Measurements from ENCODE around the gene CCNO. TPM values are rescaled to one million over a fixed set of nuclear protein-coding genes. Genes with fewer than 3 reads are reported as not detected.

CCNO gene
- polyA plus RNA-seq, 6 donors from 2014 or later = not detected

GRCh38 chr5:55230086-55230629, 3.2 kb downstream of the CCNO start:
- no peak for DNase-seq
- no peak for ATAC-seq (ENCODE audit: low read depth in 2 of 2)
- H3K27me3 Mint-ChIP-seq = peaks cover 78 to 82% (median 81%) of the 10 kb centered on the region in 3 donors
- H3K4me3 Mint-ChIP-seq = peak overlapping the region in 2 of 8 donors; percentile 88 to 96
- no peak overlapping the region for H3K27ac Mint-ChIP-seq
- peaks cover 0 to 9% of the 10 kb centered on the region in 2 donors for H3K36me3 Mint-ChIP-seq
- H3K9me3 Mint-ChIP-seq = peaks cover 0 to 5% (median 0%) of the 10 kb centered on the region in 7 donors
- H3K4me1 Mint-ChIP-seq = peaks cover 35 to 50% (median 43%) of the 10 kb centered on the region in 3 donors

GRCh38 chr5:55227664-55228430, 5.6 kb downstream of the CCNO start:
- Mint-ChIP-seq H3K4me1 (peaks cover 36 to 54% (median 48%) of the 10 kb centered on the region in 3 donors), H3K9me3 (peaks cover 0 to 6% (median 0%) of the 10 kb centered on the region in 7 donors), H3K27ac (peak overlapping the region in 1 of 6 donors; percentile 90), H3K4me3 (peak overlapping the region; percentile 64 to 88 (median 84)), H3K27me3 (peaks cover 85 to 89% (median 87%) of the 10 kb centered on the region in 3 donors), H3K36me3 (peaks cover 0 to 9% of the 10 kb centered on the region in 2 donors)
- DNase-seq (no peak), ATAC-seq (ENCODE audit: low read depth in 2 of 2) (no peak)

GRCh38 chr5:55226934-55227663, 6.3 kb downstream of the CCNO start, which contains the start of gene MCIDAS:
MCIDAS (minus strand) TSS chr5:55227315; CDS start chr5:55227138, 177 bp downstream.
- Mint-ChIP-seq H3K4me3 (peak within 1 kb of the TSS; percentile 74 to 88 (median 84)), H3K9me3 (peaks cover 0 to 11% (median 0%) of the 10 kb centered on the region in 7 donors), H3K27ac (peak within 1 kb of the TSS in 4 of 6 donors; percentile 29 to 90 (median 74))

GRCh38 chr5:55226027-55226933, 7.1 kb downstream of the CCNO start:
- ATAC-seq (ENCODE audit: low read depth in 2 of 2) = peak; percentile 46 to 53
- H3K27ac Mint-ChIP-seq = peak overlapping the region in 3 of 6 donors; percentile 29 to 89 (median 60)
- H3K4me1 Mint-ChIP-seq = peaks cover 33 to 50% (median 44%) of the 10 kb centered on the region in 3 donors
- H3K9me3 Mint-ChIP-seq = peaks cover 0 to 12% (median 0%) of the 10 kb centered on the region in 7 donors
- peaks cover 84 to 89% (median 86%) of the 10 kb centered on the region in 3 donors for H3K27me3 Mint-ChIP-seq
- H3K36me3 Mint-ChIP-seq = no peaks in the 10 kb centered on the region
- H3K4me3 Mint-ChIP-seq = peak overlapping the region; percentile 61 to 86 (median 78)
- DNase-seq = no peak

More at GRCh38 chr5:55226934-55227663, 6.3 kb downstream of the CCNO start, which contains the start of gene MCIDAS:
- ATAC-seq (ENCODE audit: low read depth in 2 of 2) (peak; percentile 54 to 64), DNase-seq (no peak)
- Mint-ChIP-seq H3K4me1 (peaks cover 36 to 55% (median 49%) of the 10 kb centered on the region in 3 donors), H3K27me3 (peaks cover 86 to 89% (median 87%) of the 10 kb centered on the region in 3 donors), H3K36me3 (peaks cover 0 to 4% of the 10 kb centered on the region in 2 donors)

- DNase-seq = no peak
- no peaks in the 10 kb centered on the region for H3K36me3 Mint-ChIP-seq
- peaks cover 0 to 14% (median 0%) of the 10 kb centered on the region in 7 donors for H3K9me3 Mint-ChIP-seq
- peaks cover 32 to 53% (median 44%) of the 10 kb centered on the region in 3 donors for H3K4me1 Mint-ChIP-seq
- H3K27ac Mint-ChIP-seq = no peak overlapping the region
- peak overlapping the region in 6 of 8 donors; percentile 58 to 81 (median 72) for H3K4me3 Mint-ChIP-seq
- H3K27me3 Mint-ChIP-seq = peaks cover 80 to 89% (median 87%) of the 10 kb centered on the region in 3 donors
- ATAC-seq (ENCODE audit: low read depth in 2 of 2) = no peak
Observed at GRCh38 chr5:55225346-55225745, 8.1 kb downstream of the CCNO start.

GRCh38 chr5:55223812-55224240, 9.6 kb downstream of the CCNO start:
- no peak for DNase-seq
- Mint-ChIP-seq H3K9me3 (peaks cover 0 to 10% (median under 1%) of the 10 kb centered on the region in 7 donors), H3K4me3 (peak overlapping the region; percentile 36 to 82 (median 72)), H3K27ac (peak overlapping the region in 1 of 6 donors; percentile 56), H3K4me1 (peaks cover 32 to 57% (median 47%) of the 10 kb centered on the region in 3 donors), H3K36me3 (no peaks in the 10 kb centered on the region), H3K27me3 (peaks cover 79 to 88% (median 79%) of the 10 kb centered on the region in 3 donors)
- ATAC-seq (ENCODE audit: low read depth in 2 of 2) = no peak

- Mint-ChIP-seq H3K4me1 (peaks cover 30 to 52% (median 47%) of the 10 kb centered on the region in 3 donors), H3K4me3 (peak overlapping the region; percentile 36 to 82 (median 72)), H3K27me3 (peaks cover 79 to 88% (median 79%) of the 10 kb centered on the region in 3 donors), H3K9me3 (peaks cover 0 to 9% (median 0%) of the 10 kb centered on the region in 7 donors), H3K27ac (peak overlapping the region in 1 of 6 donors; percentile 70), H3K36me3 (no peaks in the 10 kb centered on the region)
- DNase-seq (no peak), ATAC-seq (ENCODE audit: low read depth in 2 of 2) (peak in 1 of 2 donors; percentile 16)
Observed at GRCh38 chr5:55222985-55223811, 10.2 kb downstream of the CCNO start.

GRCh38 chr5:55222092-55222984, 11.1 kb downstream of the CCNO start:
- peaks cover 0 to 9% (median 0%) of the 10 kb centered on the region in 7 donors for H3K9me3 Mint-ChIP-seq
- no peak for DNase-seq
- no peak for ATAC-seq (ENCODE audit: low read depth in 2 of 2)
- peaks cover 75 to 87% (median 76%) of the 10 kb centered on the region in 3 donors for H3K27me3 Mint-ChIP-seq
- peaks cover 23 to 46% (median 41%) of the 10 kb centered on the region in 3 donors for H3K4me1 Mint-ChIP-seq
- H3K4me3 Mint-ChIP-seq = peak overlapping the region in 6 of 8 donors; percentile 23 to 80 (median 74)
- H3K36me3 Mint-ChIP-seq = no peaks in the 10 kb centered on the region
- peak overlapping the region in 2 of 6 donors; percentile 70 to 87 for H3K27ac Mint-ChIP-seq

- H3K27me3 Mint-ChIP-seq = peaks cover 73 to 86% (median 74%) of the 10 kb centered on the region in 3 donors
- peaks cover 18 to 38% (median 35%) of the 10 kb centered on the region in 3 donors for H3K4me1 Mint-ChIP-seq
- H3K4me3 Mint-ChIP-seq = peak overlapping the region; percentile 55 to 84 (median 73)
- peaks cover 0 to 9% (median 0%) of the 10 kb centered on the region in 7 donors for H3K9me3 Mint-ChIP-seq
- ATAC-seq (ENCODE audit: low read depth in 2 of 2) (peak; percentile 40 to 43), DNase-seq (no peak)
- H3K36me3 Mint-ChIP-seq = no peaks in the 10 kb centered on the region
- H3K27ac Mint-ChIP-seq = peak overlapping the region in 2 of 6 donors; percentile 20 to 36
Observed at GRCh38 chr5:55220433-55221185, 12.8 kb downstream of the CCNO start.

GRCh38 chr5:55219770-55220169, 13.6 kb downstream of the CCNO start:
- ATAC-seq (ENCODE audit: low read depth in 2 of 2) = no peak
- Mint-ChIP-seq H3K27ac (no peak overlapping the region), H3K36me3 (no peaks in the 10 kb centered on the region), H3K4me3 (peak overlapping the region in 6 of 8 donors; percentile 42 to 84 (median 73)), H3K4me1 (peaks cover 18 to 38% (median 35%) of the 10 kb centered on the region in 3 donors), H3K9me3 (peaks cover 0 to 9% (median 0%) of the 10 kb centered on the region in 7 donors), H3K27me3 (peaks cover 65 to 84% (median 66%) of the 10 kb centered on the region in 3 donors)
- DNase-seq = no peak
